ENCODE data around the gene FRMD4A.

Gene FRMD4A

DNA sequence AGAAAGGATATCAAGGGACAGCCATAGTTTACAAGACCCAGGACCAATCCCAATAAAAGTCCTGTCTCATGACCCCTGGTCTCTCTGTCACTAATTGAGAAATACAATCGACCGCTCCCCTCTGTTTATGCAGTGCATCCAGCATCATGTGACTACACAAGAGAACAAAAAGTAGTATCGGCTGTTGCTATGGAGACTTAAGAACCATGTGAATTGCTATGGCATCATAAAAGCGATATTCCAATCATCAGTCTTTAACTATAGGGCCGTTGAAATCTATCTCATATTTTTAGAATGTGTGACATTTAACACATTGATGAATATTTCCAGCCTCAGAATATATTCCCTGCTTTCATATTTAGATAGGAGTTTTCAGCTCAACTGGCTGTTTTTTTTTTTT is 139.3 kb downstream of the FRMD4A start:
- FAIRE-seq: no peak
- DNase-seq (ENCODE audit: insufficient read length, low spot score): no peak
- TF ChIP-seq, protein P1, sequence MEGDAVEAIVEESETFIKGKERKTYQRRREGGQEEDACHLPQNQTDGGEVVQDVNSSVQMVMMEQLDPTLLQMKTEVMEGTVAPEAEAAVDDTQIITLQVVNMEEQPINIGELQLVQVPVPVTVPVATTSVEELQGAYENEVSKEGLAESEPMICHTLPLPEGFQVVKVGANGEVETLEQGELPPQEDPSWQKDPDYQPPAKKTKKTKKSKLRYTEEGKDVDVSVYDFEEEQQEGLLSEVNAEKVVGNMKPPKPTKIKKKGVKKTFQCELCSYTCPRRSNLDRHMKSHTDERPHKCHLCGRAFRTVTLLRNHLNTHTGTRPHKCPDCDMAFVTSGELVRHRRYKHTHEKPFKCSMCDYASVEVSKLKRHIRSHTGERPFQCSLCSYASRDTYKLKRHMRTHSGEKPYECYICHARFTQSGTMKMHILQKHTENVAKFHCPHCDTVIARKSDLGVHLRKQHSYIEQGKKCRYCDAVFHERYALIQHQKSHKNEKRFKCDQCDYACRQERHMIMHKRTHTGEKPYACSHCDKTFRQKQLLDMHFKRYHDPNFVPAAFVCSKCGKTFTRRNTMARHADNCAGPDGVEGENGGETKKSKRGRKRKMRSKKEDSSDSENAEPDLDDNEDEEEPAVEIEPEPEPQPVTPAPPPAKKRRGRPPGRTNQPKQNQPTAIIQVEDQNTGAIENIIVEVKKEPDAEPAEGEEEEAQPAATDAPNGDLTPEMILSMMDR (IDR thresholded peaks at IDR 0.05; ENCODE audit: insufficient read depth, missing control alignments): no peak

DNA sequence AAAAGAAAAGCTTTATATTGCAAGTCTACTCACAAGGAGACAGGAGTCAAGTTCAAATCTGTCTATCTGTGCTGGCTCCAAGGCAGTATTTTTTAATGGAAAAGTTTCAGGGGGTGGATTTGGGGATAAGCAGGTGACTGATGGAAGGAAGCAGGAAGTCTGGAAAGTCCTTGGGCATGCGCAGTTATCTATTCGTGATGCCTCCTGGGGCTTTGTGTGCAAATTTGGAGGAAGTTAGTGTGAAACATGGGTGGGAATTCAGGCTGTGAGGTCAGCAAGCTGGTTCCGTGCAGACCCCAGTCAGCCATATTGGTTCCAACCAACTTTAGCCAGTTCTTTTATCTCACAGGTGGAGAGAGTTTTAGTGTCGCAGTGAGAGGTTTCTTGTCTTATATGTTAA is 140.0 kb downstream of the FRMD4A start:
- DNase-seq (ENCODE audit: insufficient read length, low spot score): no peak
- TF ChIP-seq, protein P1 (IDR thresholded peaks at IDR 0.05; ENCODE audit: insufficient read depth, missing control alignments): no peak
- FAIRE-seq: no peak

DNA sequence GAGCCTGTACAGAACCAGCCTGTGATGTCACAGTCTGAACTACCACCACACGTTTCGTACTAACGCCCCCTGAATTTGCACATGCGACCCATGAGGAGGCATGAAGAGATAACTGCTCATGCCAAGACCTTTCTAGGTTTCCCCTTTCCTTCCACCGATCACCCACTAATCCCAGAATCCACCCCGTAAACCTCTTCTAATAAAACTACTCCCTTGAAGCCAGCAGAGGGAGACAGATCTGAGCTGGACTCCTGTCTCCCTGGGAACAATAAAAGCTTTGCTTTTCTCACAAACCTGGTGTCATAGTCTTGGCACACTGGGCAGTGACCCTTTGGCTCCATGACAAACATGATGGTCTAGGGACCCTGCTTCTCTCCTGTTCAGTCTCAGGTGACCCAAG is 144.5 kb downstream of the FRMD4A start:
- FAIRE-seq (no peak), DNase-seq (ENCODE audit: insufficient read length, low spot score) (no peak)
- TF ChIP-seq, protein P1 (IDR thresholded peaks at IDR 0.05; ENCODE audit: insufficient read depth, missing control alignments): no peak

DNA sequence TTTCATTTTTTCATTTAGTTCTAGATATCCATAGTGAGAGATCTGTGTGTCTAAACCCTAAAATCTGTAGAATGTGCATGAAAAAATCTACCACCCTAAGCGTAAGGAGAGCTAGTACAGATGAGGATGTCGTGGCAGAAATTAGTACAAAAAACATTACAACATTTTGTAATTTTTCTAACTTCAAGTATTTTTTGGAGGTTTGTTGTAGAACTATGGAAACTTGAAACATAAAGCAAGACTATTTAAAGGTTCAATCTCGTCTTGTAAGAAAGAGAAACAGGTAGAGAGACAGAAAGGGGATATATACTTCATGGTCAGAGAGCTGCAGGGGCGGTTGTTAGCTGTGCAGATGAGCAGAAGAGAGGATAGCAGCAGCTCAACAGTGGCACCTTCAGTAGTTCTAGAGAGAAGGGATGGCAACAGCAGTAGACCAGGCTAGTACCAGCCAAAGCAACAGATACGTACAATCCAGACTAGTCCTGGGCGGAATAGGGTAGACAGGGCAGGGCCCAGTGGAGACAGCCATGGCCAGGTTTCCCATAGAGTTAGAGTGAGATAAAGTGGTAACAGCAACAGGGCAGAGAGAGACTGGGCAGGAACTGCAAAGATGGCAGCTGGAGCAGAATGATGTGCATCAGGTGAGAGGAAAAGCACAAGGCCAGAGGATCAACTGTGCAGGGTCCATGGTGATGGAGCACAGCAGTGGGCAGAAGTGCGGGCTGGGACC is 145.2 kb downstream of the FRMD4A start:
- DNase-seq (ENCODE audit: insufficient read length, low spot score) (no peak), FAIRE-seq (no peak)
- TF ChIP-seq, protein P1 (IDR thresholded peaks at IDR 0.05; ENCODE audit: insufficient read depth, missing control alignments): no peak

DNA sequence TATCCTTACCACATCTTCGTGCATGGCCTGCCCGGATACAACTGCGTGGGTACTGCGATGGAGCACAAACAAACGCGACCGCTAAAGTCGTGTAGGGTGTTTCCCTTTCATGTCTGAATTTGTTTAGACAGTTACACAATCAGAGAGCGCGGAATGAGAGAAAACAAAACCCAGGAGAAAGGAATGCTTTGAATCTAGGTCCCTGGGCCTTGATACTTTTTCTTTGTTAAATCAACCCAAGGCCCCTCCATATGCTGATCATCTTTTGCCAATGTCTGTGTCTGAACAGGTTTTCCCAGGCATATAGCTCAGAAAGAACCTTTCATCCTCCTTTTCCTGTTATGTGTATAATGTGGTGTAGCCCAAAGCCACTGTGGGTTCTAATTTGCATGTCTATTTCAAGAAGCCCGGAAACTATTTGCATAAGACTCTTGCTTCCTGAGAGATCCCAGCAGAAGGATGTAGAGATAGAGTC is 145.8 kb downstream of the FRMD4A start:
- no peak for DNase-seq (ENCODE audit: insufficient read length, low spot score)
- no peak for FAIRE-seq
- TF ChIP-seq, protein P1 (IDR thresholded peaks at IDR 0.05; ENCODE audit: insufficient read depth, missing control alignments): no peak

DNA sequence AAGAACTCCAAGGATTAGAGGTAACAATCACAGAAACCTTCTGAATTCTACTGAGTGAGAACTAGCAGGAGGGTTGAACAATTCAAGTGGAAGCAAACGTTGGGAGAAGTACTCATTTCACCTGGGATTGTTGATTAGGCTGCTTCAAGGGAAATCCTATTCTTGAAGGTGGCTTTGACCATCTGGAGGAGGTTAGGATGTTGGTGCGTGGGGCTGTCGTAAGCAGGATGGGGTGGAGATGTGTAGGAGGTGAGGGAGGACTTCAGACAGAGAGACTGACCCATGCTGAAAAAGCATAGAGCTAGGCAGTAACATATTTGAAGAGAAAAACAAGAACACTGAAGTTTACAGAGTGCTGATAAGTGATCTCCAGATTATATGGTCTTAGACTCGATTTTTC is 147.9 kb downstream of the FRMD4A start:
- TF ChIP-seq, protein P1 (IDR thresholded peaks at IDR 0.05; ENCODE audit: insufficient read depth, missing control alignments): no peak
- no peak for FAIRE-seq
- DNase-seq (ENCODE audit: insufficient read length, low spot score): no peak

DNA sequence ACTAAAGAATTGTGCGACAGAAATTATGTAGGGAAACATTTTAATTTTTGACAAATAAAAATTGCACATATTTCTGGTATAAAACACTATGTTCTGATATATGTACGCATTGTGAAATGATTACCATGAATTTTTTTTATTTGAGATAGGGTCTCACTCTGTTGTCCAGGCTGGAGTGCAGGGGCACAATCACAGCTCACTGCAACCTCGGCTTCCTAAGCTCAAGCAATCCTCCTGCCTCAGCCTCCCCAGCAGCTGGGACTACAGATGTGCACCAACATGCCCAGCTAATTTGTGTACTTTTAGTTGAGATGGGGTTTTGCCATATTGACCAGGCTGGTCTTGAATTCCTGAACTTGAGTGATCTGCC is 149.2 kb downstream of the FRMD4A start:
- DNase-seq (ENCODE audit: insufficient read length, low spot score): no peak
- TF ChIP-seq, protein P1 (IDR thresholded peaks at IDR 0.05; ENCODE audit: insufficient read depth, missing control alignments): no peak
- FAIRE-seq: no peak

Measured in D721Med (cell line).